HG02885 (cell line): ENCODE data around the gene DAB2.

ENCODE experiments used
- ATAC-seq: cut with Tn5 transposase; IDR thresholded peaks from one replicate; pipeline ENCODE4 v1.9.1; 2021; ENCODE audit warnings: mild to moderate bottlenecking; ENCODE audit not compliant: unreplicated experiment, poor library complexity

DAB2 gene

DNA sequence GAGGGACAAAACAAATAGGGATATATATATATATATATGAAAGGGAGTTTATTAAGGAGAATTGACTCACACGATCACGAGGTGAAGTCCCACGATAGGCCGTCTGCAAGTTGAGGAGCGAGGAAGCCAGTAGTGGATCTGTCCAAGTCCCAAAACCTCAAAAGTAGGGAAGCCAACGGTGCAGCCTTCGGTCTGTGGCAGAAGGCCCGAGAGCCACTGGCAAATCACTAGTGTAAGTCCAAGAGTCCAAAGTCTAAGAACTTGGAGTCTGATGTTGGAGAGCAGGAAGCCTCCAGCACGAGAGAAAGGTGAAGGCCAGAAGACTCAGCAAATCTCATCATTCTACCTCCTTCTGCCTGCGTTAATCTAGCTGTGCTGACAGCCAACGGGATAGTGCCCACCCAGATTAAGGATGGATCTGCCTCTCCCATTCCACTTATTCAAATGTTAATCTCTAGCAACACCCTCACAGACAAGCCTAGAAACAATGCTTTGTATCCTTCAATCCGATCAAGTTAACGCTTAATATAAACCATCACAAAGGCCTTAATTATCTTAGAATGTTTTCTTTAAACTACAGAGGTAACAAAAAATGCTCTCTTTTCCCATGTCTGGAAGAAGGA is 23.8 kb upstream of the DAB2 start:
- ATAC-seq: no peak

DNA sequence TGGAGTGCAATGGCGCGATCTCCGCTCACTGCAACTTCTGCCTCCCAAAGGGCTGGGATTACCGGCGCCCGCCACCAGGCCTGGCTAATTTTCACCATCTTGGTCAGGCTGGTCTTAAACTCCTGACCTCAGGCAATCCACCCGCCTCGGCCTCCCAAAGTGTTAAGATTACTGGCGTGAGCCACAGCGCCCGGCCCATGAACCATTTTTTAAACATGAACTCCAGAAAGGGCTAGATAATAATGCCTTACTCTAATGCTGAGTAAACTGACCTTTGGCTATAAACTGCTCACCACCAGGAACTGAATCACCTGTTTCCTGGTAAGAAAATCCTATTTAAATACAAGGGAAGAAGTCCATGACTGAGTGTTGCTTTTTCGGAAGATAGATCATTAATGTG is 23.2 kb upstream of the DAB2 start:
- ATAC-seq: no peak

DNA sequence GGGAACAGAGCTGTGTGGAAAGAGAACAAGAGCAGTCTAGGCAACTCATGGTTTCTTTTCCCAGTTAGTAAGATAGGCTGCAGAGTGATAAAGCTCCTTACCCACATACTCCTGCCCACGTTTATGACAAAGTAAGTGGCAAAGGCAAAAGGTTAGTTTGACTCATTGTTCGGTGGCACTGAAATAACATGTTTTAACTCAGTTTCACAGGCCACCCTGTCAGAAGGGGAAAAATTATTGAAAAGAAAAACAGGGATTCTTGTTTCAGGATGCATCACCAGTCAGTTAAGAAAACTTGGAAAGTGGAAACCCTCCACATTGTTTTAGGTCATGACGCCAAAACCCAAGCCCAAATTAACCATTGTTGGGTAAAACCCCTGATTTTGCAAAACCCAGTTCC is 22.3 kb upstream of the DAB2 start:
- no peak for ATAC-seq

DNA sequence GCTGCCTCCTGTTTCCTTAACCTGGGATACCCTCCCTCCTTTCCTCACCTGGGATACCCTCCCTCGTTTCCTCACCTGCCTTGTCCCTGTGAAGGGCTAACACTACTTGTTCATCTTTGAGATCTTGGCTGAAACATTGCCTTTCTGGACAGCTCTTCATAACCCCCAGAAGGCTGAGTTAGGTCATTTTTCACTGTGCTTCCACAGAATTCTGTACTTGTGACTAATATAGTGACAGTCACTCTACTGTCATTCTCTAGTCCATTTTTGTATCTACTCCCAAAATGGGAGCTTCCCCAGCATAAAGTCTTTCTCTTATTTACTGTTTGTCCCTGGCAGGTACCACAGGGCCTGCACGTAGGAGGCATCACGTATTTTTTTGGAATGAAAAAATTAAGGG is 21.5 kb upstream of the DAB2 start:
- no peak for ATAC-seq

DNA sequence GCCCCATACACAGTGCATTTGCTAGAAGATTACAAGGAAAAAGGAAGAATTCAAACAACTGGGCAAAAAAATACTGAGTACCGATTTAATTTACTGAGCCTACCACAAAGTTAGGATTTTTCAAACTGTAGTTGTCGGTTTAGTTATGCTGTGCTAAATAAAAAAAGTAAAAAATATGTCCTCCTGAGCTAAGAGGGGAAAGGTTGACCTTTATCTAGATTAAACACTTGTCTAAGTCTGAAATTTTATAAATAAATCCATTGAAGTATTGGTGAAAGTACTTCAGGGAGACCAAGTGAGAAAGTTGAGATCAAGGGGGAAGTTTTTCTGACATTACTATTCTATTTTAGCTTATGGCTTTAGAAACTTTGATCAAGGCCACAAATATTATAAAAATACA is 19.1 kb upstream of the DAB2 start:
- no peak for ATAC-seq

DNA sequence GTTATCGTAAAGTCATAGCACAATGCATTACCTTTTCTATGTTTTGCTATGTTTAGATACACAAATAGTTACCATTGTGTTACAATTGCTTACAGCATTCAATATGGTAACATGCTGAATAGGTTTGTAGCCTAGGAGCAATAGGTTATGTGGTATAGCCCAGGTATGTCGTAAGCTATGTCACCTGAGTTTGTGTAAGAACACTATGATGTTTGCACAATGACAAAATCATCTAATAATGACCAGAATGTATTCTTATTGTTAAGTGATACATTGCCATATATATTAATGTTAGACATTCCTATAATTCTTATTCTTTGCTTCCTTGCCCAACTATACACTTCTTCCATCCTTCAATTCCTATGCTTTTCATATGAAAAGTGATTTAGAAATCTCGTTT is 18.2 kb upstream of the DAB2 start:
- ATAC-seq: no peak

DNA sequence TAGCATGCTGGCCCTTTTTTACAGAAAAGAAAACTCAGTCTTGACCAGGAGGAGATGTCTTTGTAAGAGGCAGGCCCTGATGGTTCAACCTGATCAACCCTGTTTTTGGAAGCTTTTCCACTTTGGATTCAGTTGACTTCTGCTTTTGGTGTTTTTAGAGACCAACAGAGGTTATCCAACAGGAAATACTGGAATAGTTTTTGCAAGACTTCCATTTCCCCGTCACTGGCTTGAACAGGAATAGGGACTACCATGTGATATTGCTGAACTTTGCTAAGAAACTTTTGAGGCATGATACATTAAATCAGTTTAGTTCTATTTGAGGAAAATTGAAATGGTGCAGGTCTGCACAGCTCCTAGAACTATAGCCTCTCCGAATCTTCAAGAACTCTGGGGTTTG is 17.1 kb upstream of the DAB2 start:
- no peak for ATAC-seq

DNA sequence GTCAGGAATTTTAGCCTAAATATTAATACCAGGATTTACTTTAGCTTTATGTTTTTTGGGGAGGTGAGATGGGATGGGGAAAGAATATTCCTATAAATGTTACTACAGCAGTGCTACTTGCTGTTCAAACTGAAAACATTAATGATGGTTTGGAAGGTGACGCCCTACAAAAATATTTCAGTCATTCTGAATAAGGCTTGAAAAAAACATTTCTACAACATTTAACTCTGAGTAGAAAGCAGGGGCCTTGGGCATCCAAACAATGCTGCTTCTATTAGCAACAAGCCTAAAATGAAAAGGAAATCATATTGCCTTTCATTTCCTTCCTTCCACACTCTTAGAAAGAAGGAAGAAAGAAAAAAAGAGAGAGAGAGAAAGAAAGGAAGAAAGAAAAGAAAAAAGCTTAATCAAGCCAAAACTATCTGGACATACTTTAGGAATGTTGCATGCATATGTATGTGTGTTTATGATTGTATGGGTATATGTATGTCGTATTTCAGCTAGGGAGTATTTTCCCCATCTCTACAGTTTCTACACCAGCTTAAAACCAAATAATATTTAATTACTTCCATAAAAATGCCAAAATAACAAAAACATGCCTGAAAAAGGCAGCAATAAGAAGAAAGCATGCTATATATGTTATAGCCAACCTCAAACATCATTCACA is 16.3 kb upstream of the DAB2 start:
- ATAC-seq: no peak

DNA sequence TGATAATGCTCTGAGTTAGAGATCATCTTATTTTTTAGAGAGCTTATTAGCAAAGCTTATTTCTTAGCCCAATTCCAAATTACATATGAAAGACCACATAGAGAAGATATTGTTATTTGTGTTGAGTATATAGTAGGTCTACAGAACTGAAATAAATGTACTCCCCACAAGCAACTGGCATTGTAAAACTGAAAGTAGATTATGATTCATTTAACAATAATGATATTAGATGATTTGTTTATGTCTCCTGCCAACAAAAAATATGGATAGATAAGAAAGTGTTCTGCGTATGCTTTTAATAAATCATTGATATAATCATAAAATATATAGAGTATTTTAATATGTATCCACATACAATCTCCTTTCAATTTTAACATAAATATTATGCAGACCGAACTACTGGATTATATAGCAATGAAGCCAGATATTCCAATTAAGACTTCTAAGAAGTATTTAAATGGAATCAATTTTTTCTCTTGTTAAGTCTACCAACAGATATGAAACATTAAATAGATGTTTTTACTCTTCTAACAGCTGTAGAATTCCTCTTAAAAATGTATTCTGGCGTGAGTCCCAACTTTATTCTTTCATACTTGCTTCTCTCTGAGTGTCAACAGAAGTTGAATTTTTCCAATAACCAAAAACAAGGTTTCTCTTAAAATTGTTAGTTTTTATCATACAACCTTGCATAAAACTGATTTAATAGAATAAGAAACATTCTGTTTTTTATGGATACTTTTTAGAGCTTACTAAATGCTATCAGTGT is 15.6 kb upstream of the DAB2 start:
- no peak for ATAC-seq

DNA sequence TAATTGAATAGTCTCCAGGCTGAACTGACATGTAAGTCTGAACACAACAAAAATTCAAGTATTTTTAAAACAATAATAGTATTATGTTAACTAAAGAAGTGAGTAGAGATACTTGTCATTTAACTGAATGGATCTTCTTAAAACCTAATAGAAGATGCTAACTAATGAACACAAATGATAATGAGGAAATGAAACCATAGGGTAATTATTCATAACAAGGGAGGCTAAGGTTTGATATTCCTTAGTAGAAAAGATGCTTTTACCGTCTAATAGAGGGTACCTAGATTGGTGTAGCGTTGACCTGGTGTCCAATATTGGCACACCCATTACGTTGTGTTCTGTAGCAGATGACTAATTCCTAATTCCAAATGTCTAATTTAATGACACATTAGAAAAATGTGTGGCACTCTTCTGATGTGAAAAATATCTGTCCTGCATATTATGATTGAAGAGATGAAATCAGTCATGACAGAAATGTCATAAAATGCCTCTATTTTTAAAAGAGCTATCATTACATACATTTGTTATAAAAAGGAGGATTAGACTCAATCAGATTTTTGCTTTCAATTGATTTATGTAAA is 14.9 kb upstream of the DAB2 start:
- no peak for ATAC-seq

DNA sequence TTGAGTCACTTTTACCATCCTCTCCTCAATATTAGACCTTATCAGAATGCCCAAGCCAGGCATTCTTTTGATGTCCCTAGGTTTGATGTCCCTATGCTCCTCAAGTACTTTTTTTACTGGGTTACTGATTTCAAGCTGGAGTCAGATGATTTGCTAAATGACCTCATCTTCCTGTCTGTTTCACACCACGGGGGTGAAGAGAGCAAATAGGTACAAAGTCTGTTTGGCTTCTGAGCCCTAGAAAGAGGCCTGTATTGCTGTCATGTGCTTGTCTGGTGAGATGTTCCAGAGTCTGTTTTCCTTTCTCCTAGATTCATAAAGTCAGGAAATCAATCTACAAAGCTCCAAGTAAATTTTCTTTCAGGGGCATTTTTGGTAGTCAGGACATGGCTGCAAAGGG is 12.7 kb upstream of the DAB2 start:
- ATAC-seq: no peak

DNA sequence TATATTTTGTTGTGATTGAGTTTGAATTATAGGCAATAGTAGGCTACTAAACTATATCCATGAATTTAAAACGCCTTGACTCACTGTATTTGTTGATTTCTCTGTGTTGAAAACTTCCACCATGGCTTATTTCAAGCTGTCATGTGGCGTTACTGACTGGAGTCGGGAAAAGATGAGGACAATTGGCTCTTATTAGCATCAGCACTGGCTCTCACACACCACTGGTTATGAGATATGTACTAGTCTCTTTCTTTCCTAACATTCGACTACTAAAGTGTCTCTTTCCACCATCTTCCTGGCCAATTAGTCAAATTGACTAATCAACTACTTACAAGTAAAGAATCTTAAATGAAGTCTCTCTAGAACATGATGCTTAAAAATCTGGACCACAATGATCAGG is 9.1 kb upstream of the DAB2 start:
- no peak for ATAC-seq

DNA sequence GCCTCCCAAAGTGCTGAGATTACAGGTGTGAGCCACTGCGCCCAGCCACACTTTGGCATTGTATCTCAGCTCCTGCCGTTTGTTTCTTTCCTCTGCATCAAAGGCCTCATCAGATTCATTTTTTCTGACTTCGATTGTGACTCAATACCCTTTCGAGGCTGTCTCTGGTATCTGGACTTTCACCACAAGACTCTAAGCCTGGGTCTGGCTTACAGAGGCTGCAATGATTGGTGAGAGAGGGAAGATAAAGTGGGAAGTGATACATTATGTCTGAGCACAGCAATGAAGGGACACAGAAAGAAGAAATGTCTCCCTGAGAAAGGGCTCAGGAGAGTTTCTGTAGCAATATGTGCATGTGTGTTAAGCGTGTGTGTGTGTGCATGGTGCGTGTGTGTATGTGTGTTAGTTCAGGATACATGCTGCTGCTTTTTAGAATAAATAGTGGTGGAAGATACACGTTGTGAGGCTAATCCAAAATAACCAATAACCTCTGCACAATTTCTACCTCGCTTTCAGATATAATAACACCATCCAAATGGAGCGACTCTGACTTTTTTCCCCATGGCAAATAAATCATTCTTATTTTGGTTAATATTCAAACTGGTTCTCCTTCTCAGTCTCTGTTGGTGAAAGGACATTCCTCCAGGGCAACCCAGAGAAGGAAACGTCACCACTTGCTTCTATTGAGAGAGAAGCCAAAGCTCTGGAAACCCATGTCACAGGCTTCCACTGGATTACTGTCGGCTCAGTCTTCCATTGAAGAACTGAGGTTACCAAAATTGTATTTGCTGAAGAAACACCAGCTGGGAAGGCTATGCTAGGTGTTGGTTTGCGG is 8.1 kb upstream of the DAB2 start:
- no peak for ATAC-seq

DNA sequence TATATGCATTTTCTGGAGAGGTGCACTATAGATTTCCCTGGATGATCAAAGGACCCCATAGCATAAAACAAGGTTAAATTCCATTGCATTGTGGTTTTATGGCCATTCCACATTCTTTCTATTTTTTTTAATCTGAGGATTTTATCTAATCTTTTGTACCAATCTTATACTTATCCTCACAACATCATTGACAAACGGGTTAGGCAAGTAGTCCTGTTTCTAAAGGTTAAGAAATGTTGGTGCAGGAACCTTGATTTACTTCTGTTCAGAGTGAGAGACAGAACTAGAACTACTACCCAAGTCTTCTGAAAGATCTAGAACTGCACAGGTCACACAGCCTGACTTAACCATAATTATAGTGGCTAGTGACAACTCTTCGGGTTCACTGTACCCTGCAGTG is 5.7 kb upstream of the DAB2 start:
- ATAC-seq: no peak

DNA sequence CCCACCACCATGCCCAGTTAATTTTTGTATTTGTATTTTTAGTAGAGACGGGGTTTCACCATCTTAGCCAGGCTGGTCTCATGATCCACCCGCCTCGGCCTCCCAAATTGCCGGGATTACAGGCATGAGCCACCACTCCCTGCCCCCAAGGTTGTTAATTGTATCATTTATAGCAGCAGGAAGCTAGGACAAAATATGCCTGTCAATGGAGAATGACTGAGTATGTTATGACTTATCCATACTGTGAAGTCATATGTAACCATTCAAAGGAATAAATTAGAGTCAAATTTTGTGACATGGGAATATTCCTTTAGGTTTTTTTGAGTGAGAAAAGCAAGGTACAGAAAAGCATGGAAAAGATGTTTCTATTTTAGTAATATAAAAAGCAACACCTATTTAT is 3.9 kb upstream of the DAB2 start:
- no peak for ATAC-seq

DNA sequence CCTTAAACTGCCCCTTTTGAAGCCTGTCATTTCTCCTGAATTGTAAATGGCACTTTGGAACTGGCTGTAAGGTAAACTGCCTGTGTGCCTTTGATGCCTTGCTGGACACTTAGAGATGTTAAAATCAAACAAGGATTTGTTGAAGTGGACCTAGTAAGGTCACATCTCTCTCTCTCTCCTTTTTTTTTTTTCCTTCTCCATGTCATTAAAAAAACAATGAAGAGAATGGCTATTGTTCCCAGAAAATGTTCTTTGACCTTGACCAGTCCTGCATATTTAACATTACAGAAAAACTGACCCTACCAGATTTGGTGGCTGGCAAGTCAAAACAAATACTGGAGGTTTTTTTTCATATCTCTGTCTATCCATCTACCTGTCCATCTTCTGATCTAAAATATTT is 2.9 kb upstream of the DAB2 start:
- no peak for ATAC-seq

DNA sequence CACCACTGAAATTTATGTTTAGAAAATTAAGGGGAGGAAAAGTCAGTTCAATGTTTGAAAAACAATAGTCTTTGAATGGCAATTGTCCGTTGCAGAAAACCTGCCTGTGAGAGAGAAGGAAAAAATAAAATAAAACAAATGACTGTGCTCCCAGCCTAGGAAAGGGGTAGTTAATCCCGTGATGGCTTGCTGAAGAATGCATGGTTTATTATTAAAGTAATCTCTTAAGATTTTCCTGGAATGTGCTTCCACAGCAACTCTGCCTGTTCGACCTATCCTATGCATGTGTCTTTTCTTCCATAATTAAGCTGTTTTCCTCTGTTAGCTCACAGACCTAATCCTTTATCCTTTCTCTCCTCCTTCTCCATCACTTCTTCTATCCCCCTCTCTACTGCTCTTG is 2.4 kb upstream of the DAB2 start:
- no peak for ATAC-seq

DNA sequence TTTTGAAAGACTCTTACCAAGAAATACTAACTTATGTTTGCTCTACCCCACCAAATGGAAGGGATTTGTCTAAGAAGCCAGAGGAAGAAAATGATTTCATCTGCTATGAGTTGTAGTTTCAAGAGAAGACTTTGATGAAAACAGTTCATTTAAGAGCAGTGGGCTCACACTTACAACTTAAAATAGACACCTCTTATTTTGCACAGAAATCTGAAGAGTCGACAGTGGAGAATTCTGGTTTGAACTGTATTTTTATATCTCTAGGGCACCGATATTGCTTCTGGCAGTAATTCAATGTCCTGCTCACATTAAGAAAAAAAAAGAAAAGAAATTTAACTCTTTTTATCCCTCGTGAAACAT is 1.9 kb upstream of the DAB2 start:
- no peak for ATAC-seq

DNA sequence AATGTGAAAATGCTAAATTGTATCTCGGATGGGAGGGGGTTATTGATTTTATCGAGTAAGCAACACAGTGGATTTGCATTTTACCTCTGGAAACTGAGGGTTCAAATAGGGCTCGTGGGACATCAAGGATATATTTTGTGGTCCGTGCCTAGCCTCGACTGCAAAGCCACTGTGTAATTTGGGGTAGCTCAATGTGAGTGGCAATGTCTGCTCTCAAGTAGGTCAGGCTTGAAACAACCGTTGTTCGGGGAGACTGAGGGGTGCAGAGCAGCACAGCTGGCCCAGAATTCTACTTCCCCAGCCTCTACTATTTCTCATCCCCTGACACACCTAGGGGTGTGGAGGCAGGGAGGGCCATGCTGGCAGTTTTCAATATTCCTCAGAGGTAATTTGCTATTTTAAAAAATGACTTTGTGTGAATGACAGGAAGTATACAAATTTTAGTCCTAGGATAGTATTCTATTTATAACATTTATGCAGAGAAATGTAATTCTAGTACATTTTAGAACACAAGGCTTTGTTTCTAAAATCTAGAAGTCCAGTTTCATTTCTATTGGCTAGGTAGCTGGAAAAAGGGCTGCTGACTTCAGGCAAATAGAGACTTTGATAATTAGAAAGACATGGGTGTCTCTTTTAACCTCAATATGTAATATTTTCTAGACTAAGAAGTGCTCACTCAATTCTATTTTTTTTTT is 1.4 kb upstream of the DAB2 start:
- no peak for ATAC-seq

DNA sequence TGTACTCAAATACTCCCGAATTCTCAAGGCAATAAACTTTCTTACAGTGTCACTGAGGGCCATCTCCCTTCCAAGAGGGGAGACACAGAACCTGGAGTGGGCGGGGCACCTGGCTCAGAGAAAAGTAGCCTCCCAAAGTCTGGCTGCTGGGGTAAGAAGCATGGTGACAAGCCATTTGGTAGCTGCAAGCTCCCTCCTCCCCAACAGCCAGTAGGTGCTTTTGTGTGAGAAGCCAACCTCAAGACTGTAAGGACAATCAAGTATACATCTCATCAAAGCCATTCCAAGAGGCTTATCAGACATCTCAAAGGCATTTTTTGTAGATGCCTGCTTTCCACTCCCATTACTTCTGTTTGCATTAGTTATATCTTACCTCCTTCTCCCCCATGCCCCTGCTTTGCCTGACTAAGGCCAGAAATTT is 1.4 kb downstream of the DAB2 start:
- ATAC-seq: no peak
